Coronary artery (tissue), 2 donors: Measurements from ENCODE around the gene APOBEC3F.
A peak's percentile ranks its signal among the peaks of the same experiment; 100 is the strongest.
"Not testable (repeated sequence)": the region's sequence is repeated elsewhere in the genome, so short reads cannot be mapped to it uniquely, and the experiment has no call there.

ENCODE experiments used
- DNase-seq: peaks from one replicate; pipeline ENCODE4 v3.0.0-alpha.2; 2017; ENCODE audit warnings: low spot score
- H3K27ac ChIP-seq, 2 donors: fragments of 200-600 bp; sonication (generic); one replicate each; pipeline ENCODE4 v1.5.1; 2016 to 2019
- H3K4me3 ChIP-seq: fragments of 200-600 bp; sonication (generic); 2 replicates; pipeline ENCODE4 v1.5.1; 2016; ENCODE audit warnings: mild to moderate bottlenecking, moderate library complexity
- TF ChIP-seq, protein P1 (sequence below): fragments of 200-600 bp; sonication (generic); IDR thresholded peaks from one replicate; pipeline ENCODE4 v1.5.1; 2019; ENCODE audit warnings: antibody characterized with exemption

APOBEC3F gene

GRCh38 chr22:39055658-39056057 lies 15.0 kb downstream of the APOBEC3F start:
- TF ChIP-seq, protein P1, sequence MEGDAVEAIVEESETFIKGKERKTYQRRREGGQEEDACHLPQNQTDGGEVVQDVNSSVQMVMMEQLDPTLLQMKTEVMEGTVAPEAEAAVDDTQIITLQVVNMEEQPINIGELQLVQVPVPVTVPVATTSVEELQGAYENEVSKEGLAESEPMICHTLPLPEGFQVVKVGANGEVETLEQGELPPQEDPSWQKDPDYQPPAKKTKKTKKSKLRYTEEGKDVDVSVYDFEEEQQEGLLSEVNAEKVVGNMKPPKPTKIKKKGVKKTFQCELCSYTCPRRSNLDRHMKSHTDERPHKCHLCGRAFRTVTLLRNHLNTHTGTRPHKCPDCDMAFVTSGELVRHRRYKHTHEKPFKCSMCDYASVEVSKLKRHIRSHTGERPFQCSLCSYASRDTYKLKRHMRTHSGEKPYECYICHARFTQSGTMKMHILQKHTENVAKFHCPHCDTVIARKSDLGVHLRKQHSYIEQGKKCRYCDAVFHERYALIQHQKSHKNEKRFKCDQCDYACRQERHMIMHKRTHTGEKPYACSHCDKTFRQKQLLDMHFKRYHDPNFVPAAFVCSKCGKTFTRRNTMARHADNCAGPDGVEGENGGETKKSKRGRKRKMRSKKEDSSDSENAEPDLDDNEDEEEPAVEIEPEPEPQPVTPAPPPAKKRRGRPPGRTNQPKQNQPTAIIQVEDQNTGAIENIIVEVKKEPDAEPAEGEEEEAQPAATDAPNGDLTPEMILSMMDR, result no peak
- Histone ChIP-seq H3K4me3 (no peak overlapping the region), H3K27ac (no peak overlapping the region)
- DNase-seq, result no peak

GRCh38 chr22:39061290-39061689 lies 20.6 kb downstream of the APOBEC3F start:
- not testable (repeated sequence) for DNase-seq, H3K27ac ChIP-seq

GRCh38 chr22:39061951-39062350 lies 21.3 kb downstream of the APOBEC3F start:
- not testable (repeated sequence) for H3K4me3 ChIP-seq, H3K27ac ChIP-seq, DNase-seq

More at GRCh38 chr22:39061290-39061689, 20.6 kb downstream of the APOBEC3F start:
- not testable (repeated sequence) for H3K4me3 ChIP-seq

- H3K27ac ChIP-seq, DNase-seq, H3K4me3 ChIP-seq: not testable (repeated sequence)
These were observed 23.2 kb downstream of the APOBEC3F start for GRCh38 chr22:39063904-39064303.

DNA sequence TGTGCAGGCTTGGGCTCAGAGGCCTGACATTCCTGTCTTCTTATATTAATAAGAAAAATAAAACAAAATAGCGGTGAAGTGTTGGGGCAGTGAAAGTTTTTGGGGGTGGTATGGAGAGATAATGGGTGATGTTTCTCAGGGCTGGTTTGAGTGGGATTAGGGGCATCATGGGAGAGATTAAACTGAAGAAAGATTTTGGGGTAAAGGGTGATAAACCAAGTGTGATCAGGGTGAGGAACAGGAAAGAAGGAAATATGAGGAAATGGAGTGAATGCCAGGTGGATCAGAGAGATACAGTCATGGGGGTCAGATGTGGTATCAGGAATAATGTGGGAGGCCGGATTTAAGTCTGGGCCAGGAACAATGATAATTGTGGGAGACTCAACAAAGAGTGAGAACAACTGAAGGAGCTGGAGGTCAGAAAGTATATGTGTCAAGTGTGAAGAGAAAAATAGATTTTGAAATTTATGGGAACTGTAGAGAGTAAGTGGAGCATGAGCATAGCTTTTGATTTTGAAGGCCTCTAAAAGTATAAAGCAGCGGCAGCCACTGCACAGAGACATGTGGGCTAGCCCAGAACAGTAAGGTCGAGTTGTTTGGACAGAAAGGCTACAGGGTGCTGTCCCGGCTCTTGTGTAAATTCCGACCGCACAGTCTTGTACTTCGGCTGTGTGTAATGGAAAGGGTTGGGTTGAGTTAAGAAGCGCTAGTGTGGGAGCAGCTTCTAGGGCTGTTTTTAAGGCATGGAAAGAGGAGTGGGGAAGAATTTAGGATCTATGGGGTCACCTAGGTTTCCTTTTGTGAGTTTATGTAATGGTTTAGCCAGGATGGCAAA lies 26.0 kb downstream of the APOBEC3F start:
- not testable (repeated sequence) for DNase-seq, H3K4me3 ChIP-seq, H3K27ac ChIP-seq

- no peak for DNase-seq
- Histone ChIP-seq H3K27ac (no peak overlapping the region), H3K4me3 (no peak overlapping the region)
- TF ChIP-seq, protein P1, result no peak
These were observed 27.5 kb downstream of the APOBEC3F start for GRCh38 chr22:39068033-39068785.

GRCh38 chr22:39070186-39070585 lies 29.5 kb downstream of the APOBEC3F start:
- TF ChIP-seq, protein P1, result no peak
- H3K27ac ChIP-seq, result no peak overlapping the region
- no peak for DNase-seq
- no peak overlapping the region for H3K4me3 ChIP-seq

DNA sequence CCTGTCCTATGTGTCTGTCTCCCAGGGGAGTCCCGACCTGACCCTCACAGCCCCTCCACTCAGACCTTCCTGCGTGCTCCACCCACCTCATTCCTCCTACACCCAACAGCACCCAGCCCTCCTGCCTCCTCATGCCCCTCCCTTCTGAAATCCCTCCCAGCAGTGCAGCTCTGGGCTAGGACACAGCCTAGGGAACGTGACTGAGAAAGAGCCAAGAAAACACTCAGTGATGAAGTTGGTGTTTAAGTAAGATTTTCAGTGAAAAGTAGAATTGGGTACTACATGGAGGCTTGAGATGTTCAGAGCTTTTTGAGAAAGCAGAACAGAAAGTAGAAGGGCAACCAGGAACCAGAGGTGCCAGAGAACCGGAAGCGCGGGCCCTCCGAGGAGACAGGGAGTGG lies 31.9 kb downstream of the APOBEC3F start:
- not testable (repeated sequence) for H3K4me3 ChIP-seq, H3K27ac ChIP-seq, DNase-seq

DNA sequence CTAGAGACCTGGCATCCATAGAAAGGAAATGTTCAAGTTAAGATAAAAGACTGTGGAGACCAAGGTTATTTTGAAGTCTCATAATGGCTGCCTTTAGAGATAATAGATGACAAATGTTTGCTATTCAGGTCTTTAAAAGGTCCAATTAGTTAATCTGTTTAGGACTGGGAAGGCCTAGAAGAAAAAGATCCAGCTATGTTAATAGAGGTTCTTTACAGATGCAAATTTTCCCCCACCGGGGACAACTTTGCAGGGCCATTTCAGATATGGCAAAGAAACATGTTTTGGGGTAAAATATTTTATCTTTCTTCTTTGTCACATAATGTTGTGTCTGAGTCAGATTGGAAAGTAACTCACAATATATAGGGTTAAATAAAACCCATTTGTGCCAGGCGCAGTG lies 33.3 kb downstream of the APOBEC3F start:
- TF ChIP-seq, protein P1, result no peak
- no peak overlapping the region for H3K27ac ChIP-seq
- no peak for DNase-seq
- no peak overlapping the region for H3K4me3 ChIP-seq

DNA sequence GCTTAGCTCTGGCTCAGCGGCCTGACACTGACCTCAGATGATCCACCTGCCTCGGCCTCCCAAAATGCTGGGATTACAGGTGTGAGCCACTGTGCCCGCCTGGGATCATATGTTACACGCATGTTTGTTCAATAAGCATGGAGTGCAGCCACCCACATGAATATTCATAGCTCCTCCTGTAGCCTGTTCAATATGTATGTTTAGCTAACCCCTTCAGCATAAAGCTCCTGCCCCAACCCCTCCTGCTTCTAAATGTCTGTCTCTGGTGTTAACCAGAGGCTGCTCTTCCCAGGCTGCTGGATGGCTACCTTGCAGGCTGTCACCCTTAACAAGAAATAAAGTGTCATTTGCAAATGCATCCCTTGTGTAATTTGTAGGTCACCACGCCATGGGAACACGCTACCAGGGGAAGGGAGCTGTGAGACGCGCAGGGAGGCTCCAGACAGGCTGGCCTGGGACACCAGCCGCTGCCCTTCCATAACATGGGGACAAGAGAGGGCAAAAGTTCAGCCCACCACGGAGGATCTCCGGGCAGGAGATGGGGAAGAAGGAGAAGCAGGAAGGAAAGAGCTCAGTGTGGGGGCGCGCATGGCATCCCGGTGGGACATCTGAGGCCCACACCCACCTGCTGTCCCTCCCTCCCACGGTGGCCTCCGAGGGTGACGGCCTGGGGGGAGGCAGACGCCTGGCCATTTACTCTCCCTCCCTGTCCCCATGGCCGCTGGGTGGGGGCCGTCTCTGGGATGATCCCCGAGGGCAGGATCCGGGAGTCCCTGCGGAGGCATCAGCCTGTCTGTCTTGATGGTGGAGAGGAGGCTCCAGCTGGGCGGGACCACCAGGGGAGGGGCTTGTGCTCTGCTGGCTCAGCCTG lies 35.7 kb downstream of the APOBEC3F start:
- Histone ChIP-seq H3K4me3 (peak overlapping the region; percentile 79), H3K27ac (peak overlapping the region in 1 of 2 donors; percentile 87)
- DNase-seq, result not testable (repeated sequence)

- H3K27ac ChIP-seq, result peak within 1 kb of the TSS; percentile 74 to 87
- DNase-seq, result not testable (repeated sequence)
These were observed 36.6 kb downstream of the APOBEC3F start, which contains the start of gene APOBEC3G for GRCh38 chr22:39077026-39077840. Gene APOBEC3G, plus strand, starts transcription at chr22:39077275. Its CDS starts 87 bp downstream, at chr22:39077362.

GRCh38 chr22:39077912-39078311 lies 37.2 kb downstream of the APOBEC3F start:
- H3K27ac ChIP-seq, result peak overlapping the region in 1 of 2 donors; percentile 87
- not testable (repeated sequence) for DNase-seq
- peak overlapping the region; percentile 79 for H3K4me3 ChIP-seq

More at GRCh38 chr22:39077026-39077840, 36.6 kb downstream of the APOBEC3F start, which contains the start of gene APOBEC3G:
- H3K4me3 ChIP-seq, result peak within 1 kb of the TSS; percentile 79
